HG02885 (cell line): ENCODE results near the gene UQCR10.

Source experiments
- ATAC-seq: cut with Tn5 transposase; IDR thresholded peaks from one replicate; pipeline ENCODE4 v1.9.1; 2021; ENCODE audit warnings: mild to moderate bottlenecking; ENCODE audit not compliant: unreplicated experiment, poor library complexity

The UQCR10 gene

GRCh38 chr22:29767171-29768051, at the start of gene UQCR10:
Gene UQCR10, plus strand, starts transcription at chr22:29767369. Its CDS starts 30 bp downstream, at chr22:29767399.
- ATAC-seq: peak; percentile 66

- ATAC-seq: no peak
These were observed 49.4 kb upstream of the UQCR10 start for GRCh38 chr22:29717789-29718188.

- no peak for ATAC-seq
These were observed 47.9 kb upstream of the UQCR10 start for GRCh38 chr22:29718949-29719898.

- no peak for ATAC-seq
These were observed 47.1 kb upstream of the UQCR10 start, which contains the start of gene CABP7 for GRCh38 chr22:29719899-29720645. Gene CABP7, plus strand, starts transcription at chr22:29720003. Its CDS starts 422 bp downstream, at chr22:29720425.

GRCh38 chr22:29720811-29721323, 46.3 kb upstream of the UQCR10 start:
- no peak for ATAC-seq

- ATAC-seq: no peak
These were observed 45.0 kb upstream of the UQCR10 start for GRCh38 chr22:29722151-29722550.

GRCh38 chr22:29722587-29722986, 44.6 kb upstream of the UQCR10 start:
- no peak for ATAC-seq

GRCh38 chr22:29723766-29724165, 43.4 kb upstream of the UQCR10 start:
- ATAC-seq: no peak

- ATAC-seq: no peak
These were observed 42.3 kb upstream of the UQCR10 start for GRCh38 chr22:29724843-29725242.

- ATAC-seq: no peak
These were observed 41.1 kb upstream of the UQCR10 start for GRCh38 chr22:29726106-29726505.

GRCh38 chr22:29726512-29727130, 40.5 kb upstream of the UQCR10 start:
- no peak for ATAC-seq

GRCh38 chr22:29727131-29727523, 40.0 kb upstream of the UQCR10 start:
- no peak for ATAC-seq

GRCh38 chr22:29729161-29729560, 38.0 kb upstream of the UQCR10 start:
- ATAC-seq: no peak

GRCh38 chr22:29731058-29731850, 35.9 kb upstream of the UQCR10 start:
- ATAC-seq: no peak

- ATAC-seq: no peak
These were observed 34.3 kb upstream of the UQCR10 start for GRCh38 chr22:29732883-29733282.

GRCh38 chr22:29733362-29734201, 33.6 kb upstream of the UQCR10 start:
- no peak for ATAC-seq

GRCh38 chr22:29734406-29734805, 32.8 kb upstream of the UQCR10 start:
- no peak for ATAC-seq

GRCh38 chr22:29734838-29735237, 32.3 kb upstream of the UQCR10 start:
- ATAC-seq: no peak
